ENCODE results near the gene RPTOR. TPM values are rescaled to one million over a fixed set of nuclear protein-coding genes. Genes with fewer than 3 reads are reported as not detected.

RPTOR gene
- total RNA-seq, 3 donors from 2014 or later (not counting 1 experiment from before 2014, with no cell fraction given) = 49.2 to 63.6 (median 55.4) TPM

DNA sequence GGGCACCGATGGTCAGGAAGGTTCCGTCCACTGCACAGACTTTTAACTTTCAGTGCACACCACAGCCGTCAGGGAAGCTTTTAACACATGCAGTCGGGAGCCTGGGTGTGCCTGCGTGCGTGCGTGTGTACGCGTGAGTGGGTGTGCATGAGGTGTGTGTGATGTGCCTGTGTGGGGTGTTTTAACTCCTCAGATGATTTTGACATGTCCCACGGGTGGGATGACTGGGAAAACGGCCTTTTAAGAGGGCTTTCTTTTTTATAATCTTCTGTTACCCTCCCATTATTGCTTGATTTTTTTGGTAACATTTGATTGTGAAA is 294.3 kb downstream of the RPTOR start:
- H3K27ac Mint-ChIP-seq = peak overlapping the region in 1 of 2 donors; percentile 33

GRCh38 chr17:80839511-80839941 is 294.9 kb downstream of the RPTOR start:
- DNase-seq = no peak
- Histone ChIP-seq H3K27ac (ENCODE audit: low read length) (no peak overlapping the region), H3K4me1 (ENCODE audit: control insufficient read depth, insufficient read depth, low read length) (no peaks in the 10 kb centered on the region), H3K4me3 (ENCODE audit: low read length) (no peak overlapping the region), H3K27me3 (ENCODE audit: control insufficient read depth, insufficient read depth, low read length) (no peaks in the 10 kb centered on the region), H3K9me3 (ENCODE audit: control insufficient read depth, insufficient read depth, low read length) (no peaks in the 10 kb centered on the region), H3K36me3 (ENCODE audit: control insufficient read depth, insufficient read depth, low read length) (no peaks in the 10 kb centered on the region)
- Mint-ChIP-seq H3K9me3 (no peaks in the 10 kb centered on the region), H3K27ac (no peak overlapping the region), H3K36me3 (no peaks in the 10 kb centered on the region), H3K27me3 (ENCODE audit: low read depth in 2 of 2) (no peaks in the 10 kb centered on the region), H3K4me3 (no peak overlapping the region), H3K4me1 (no peaks in the 10 kb centered on the region)
- ATAC-seq = no peak
- WGBS (ENCODE audit: insufficient coverage) = 98% methylated on average over 7 of the region's 8 CpGs
- intact Hi-C loops (cut with micrococcal nuclease) = no loop called here
- TF ChIP-seq, protein P1, sequence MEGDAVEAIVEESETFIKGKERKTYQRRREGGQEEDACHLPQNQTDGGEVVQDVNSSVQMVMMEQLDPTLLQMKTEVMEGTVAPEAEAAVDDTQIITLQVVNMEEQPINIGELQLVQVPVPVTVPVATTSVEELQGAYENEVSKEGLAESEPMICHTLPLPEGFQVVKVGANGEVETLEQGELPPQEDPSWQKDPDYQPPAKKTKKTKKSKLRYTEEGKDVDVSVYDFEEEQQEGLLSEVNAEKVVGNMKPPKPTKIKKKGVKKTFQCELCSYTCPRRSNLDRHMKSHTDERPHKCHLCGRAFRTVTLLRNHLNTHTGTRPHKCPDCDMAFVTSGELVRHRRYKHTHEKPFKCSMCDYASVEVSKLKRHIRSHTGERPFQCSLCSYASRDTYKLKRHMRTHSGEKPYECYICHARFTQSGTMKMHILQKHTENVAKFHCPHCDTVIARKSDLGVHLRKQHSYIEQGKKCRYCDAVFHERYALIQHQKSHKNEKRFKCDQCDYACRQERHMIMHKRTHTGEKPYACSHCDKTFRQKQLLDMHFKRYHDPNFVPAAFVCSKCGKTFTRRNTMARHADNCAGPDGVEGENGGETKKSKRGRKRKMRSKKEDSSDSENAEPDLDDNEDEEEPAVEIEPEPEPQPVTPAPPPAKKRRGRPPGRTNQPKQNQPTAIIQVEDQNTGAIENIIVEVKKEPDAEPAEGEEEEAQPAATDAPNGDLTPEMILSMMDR (IDR thresholded peaks at IDR 0.05) = no peak

More for the DNA sequence above, 294.3 kb downstream of the RPTOR start:
- intact Hi-C loops (cut with micrococcal nuclease) = no loop called here
- Mint-ChIP-seq H3K36me3 (no peaks in the 10 kb centered on the region), H3K27me3 (ENCODE audit: low read depth in 2 of 2) (no peaks in the 10 kb centered on the region), H3K4me3 (no peak overlapping the region), H3K9me3 (no peaks in the 10 kb centered on the region), H3K4me1 (peaks cover 0 to 5% of the 10 kb centered on the region in 2 donors)
- H3K4me1 ChIP-seq (ENCODE audit: control insufficient read depth, insufficient read depth, low read length) = no peaks in the 10 kb centered on the region
- WGBS (ENCODE audit: insufficient coverage) = 98% methylated on average over 9 of the region's 11 CpGs
- H3K36me3 ChIP-seq (ENCODE audit: control insufficient read depth, insufficient read depth, low read length) = no peaks in the 10 kb centered on the region
- DNase-seq (no peak), ATAC-seq (no peak)
- H3K9me3 ChIP-seq (ENCODE audit: control insufficient read depth, insufficient read depth, low read length) = no peaks in the 10 kb centered on the region
- no peak overlapping the region for H3K4me3 ChIP-seq (ENCODE audit: low read length)
- H3K27me3 ChIP-seq (ENCODE audit: control insufficient read depth, insufficient read depth, low read length) = no peaks in the 10 kb centered on the region
- H3K27ac ChIP-seq (ENCODE audit: low read length) = no peak overlapping the region
- TF ChIP-seq, protein P1 (IDR thresholded peaks at IDR 0.05) = no peak

- DNase-seq = no peak
- WGBS (ENCODE audit: insufficient coverage) = 92% methylated on average over 13 of the region's 15 CpGs
- intact Hi-C loops (cut with micrococcal nuclease) = no loop called here
Observed at GRCh38 chr17:80839970-80840369, 295.3 kb downstream of the RPTOR start.

More at GRCh38 chr17:80839970-80840369, 295.3 kb downstream of the RPTOR start:
- no peaks in the 10 kb centered on the region for H3K27me3 ChIP-seq (ENCODE audit: control insufficient read depth, insufficient read depth, low read length)
- no peaks in the 10 kb centered on the region for H3K9me3 ChIP-seq (ENCODE audit: control insufficient read depth, insufficient read depth, low read length)
- H3K36me3 ChIP-seq (ENCODE audit: control insufficient read depth, insufficient read depth, low read length) = no peaks in the 10 kb centered on the region
- no peak overlapping the region for H3K27ac ChIP-seq (ENCODE audit: low read length)
- no peak for ATAC-seq
- H3K27me3 Mint-ChIP-seq (ENCODE audit: low read depth in 2 of 2) = no peaks in the 10 kb centered on the region
- H3K4me3 Mint-ChIP-seq = no peak overlapping the region
- H3K27ac Mint-ChIP-seq = no peak overlapping the region
- H3K4me3 ChIP-seq (ENCODE audit: low read length) = no peak overlapping the region
- no peaks in the 10 kb centered on the region for H3K36me3 Mint-ChIP-seq
- H3K4me1 Mint-ChIP-seq = no peaks in the 10 kb centered on the region
- no peaks in the 10 kb centered on the region for H3K9me3 Mint-ChIP-seq
- H3K4me1 ChIP-seq (ENCODE audit: control insufficient read depth, insufficient read depth, low read length) = no peaks in the 10 kb centered on the region
- TF ChIP-seq, protein P1 (IDR thresholded peaks at IDR 0.05) = no peak
